ENCODE results near the gene EXOSC7.

- TF ChIP-seq POLR2AphosphoS5 (IDR thresholded peaks at IDR 0.05) (no peak), CTCF (IDR thresholded peaks at IDR 0.05) (no peak), EP300 (IDR thresholded peaks at IDR 0.05) (no peak)
Measured at GRCh38 chr3:45012577-45012976, 36.5 kb downstream of the EXOSC7 start.
